Measurements from ENCODE around the gene NFIL3.
"Not testable (repeated sequence)": the region's sequence is repeated elsewhere in the genome, so short reads cannot be mapped to it uniquely, and the experiment has no call there.

NFIL3 gene

DNA sequence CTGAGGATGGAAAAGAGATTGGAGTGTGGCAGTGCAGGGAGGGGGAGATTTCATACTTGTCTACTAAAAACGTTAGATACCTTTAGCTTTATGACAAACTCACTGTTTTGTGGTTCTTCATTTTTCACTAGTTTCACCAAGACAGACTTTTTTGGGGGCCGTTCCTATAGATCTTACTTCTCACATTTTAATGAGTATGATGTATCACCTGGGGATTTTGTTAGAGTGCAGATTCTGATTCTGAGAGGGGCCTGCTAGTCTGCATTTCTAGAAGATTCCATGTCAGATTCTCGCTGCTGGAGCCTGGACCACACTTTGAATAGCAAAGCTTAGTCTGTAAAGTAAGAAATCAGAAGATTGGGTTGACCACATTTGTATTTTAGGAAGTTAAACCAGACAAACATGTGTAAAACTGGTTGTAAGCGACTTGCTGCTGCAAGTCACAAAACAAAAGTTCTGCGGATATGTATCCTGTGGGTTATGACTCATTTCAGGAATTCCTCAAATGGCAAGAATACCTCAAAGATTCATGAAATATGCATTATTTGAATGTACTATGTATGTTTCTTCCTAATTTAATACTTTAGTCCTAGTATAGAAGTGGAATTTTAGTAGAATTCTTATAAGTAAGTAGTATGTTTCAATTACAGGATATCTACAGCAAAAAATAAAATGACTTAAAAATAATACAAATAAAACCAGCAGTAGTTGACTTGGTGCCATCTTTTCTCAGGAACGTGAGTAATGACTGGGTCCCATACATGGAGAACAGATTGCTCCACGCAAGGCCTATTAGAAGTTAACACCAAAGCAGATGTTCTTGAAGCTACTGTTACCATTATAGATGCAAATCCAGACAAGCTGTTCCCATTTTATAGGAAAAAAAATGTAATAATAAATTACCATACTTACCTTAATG is 27.8 kb downstream of the NFIL3 start:
- in situ Hi-C loops (cut with HindIII; ENCODE audit: low sequenced_read_pairs): loop anchor here (5.0 kb wide), 1 partner anchor 44 kb away; no protein-coding TSS in a partner anchor

DNA sequence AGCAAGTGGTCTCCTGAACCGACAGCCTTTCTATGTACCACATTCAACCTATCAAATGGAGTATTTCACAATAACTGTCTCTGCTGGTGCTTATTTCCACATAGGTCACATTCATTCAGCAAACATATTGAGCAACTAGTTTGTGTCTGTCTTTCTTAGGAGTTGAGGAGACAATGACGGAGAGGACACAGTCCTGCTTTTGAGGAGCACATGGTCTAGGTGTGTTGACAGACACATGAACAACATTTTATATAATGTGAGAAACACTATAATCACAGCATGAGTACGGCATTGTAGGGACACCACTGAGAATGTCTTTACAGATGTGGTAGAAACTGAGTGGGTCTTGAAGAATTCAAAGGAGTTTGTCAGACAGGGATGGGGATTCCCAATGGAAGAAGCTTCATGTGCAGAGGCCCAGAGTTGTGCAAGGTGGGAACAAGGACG is 28.5 kb downstream of the NFIL3 start:
- in situ Hi-C loops (cut with HindIII; ENCODE audit: low sequenced_read_pairs): loop anchor here (5.0 kb wide), 1 partner anchor 43 kb away; no protein-coding TSS in a partner anchor

DNA sequence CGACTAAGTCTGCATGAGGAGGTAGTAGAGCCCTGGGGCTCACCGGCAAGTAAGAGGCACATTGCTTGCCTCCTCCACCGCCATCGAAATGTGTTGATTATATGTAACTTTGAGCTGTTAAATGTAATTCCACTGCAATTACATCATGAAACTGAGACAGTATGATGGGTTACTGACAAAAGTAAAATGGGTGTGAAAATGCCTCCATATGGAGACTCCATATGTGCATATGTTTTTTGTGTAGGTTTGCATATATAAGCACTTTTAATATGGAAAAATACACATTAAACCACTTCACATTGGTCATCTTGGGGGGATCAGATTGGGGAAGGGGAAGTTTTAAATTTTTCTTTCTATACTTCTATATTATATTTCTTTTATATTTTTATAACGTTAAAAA is 29.8 kb downstream of the NFIL3 start:
- in situ Hi-C loops (cut with HindIII; ENCODE audit: low sequenced_read_pairs): no loop called here

DNA sequence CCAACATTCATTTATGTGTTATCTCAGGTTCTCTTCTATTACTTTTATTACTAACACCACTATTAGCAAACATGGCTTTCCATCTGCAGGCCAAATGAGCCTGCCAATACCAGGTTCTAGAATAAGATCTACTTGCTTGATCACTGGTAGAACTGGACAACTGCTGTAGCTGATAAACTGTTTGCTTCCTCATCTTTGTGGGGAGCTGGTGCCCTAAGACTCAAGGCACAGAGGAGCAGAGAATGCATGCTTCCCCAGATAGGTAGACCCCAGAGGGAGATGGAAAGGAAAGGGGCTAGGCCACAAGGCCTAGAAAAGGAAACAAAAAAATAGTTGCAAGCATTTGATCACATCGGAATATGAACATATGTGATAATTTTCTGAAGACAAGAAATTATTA is 31.2 kb downstream of the NFIL3 start:
- in situ Hi-C loops (cut with HindIII; ENCODE audit: low sequenced_read_pairs): no loop called here

DNA sequence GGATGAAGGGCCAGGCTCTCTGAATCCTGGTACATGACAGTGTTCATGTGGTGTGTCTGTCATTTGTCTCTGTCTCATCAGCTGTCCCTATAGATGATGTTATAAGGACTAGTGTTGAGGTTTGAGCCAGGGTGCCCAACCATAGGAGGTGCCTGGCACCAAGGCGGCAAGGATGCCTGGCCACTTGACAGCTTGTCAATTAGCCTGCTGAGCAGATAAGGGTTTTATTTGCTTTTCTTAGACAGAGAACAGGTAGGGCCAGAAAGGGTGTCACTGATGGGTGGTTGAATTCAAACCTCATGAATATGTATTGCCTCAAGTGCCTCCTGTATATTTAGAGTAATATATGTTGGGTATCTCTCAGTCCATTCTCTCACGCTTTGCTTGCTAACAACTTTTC is 31.8 kb downstream of the NFIL3 start:
- in situ Hi-C loops (cut with HindIII; ENCODE audit: low sequenced_read_pairs): no loop called here

DNA sequence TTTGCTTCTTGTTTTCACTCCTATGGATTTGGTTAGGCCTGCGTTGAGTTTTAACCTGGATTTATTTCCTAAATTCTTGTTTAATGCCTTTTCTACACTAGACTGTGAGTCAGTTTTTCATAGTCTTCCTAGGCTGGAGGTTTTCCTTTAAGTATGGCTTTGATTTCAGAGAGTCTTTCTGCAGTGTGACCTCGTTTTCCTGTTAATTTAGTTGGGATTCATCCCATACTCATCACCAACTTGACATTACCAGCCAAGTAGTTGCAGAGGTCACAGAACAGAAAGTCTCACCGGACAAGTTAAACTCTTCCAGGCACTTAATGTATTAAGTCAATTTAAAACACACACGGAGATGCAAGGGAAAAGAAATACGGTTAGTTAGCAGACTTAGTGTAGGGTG is 32.2 kb downstream of the NFIL3 start:
- in situ Hi-C loops (cut with HindIII; ENCODE audit: low sequenced_read_pairs): no loop called here

DNA sequence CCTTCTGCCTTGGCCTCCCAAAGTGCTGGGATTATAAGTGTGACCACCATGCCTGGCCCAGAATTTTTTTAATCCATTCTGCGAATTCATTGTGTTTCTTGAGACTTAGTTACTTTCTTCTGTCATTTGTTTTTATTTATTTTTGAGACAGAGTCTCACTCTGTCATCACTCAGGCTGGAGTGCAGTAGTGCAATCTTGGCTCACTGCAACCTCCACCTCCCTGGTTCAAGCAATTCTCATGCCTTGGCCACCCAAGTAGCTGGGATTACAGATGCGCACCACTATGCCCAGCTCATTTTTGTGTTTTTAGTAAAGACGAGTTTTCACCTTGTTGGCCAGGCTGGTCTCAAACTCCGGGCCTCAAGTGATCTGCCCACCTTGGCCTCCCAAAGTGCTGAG is 33.9 kb downstream of the NFIL3 start:
- in situ Hi-C loops (cut with HindIII; ENCODE audit: low sequenced_read_pairs): not testable (repeated sequence)

DNA sequence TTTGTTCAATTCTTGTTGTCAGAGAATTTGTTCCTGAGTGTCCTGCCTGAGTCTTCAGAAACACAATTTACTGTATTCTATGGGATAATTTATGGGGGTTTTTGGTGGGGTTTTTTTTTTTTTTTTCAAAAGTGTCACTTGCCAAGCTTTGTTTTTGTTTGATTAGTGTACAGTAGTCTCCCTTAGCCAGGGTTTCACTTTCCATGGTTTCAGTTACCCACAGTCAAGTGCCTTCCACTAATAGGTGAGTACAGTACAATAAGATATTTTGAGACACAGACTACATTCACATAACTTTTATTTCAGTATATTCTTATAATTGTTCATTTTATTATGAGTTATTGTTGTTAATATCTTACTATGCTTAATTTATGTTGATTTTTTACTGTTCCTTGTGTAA is 36.9 kb downstream of the NFIL3 start:
- in situ Hi-C loops (cut with HindIII; ENCODE audit: low sequenced_read_pairs): no loop called here

DNA sequence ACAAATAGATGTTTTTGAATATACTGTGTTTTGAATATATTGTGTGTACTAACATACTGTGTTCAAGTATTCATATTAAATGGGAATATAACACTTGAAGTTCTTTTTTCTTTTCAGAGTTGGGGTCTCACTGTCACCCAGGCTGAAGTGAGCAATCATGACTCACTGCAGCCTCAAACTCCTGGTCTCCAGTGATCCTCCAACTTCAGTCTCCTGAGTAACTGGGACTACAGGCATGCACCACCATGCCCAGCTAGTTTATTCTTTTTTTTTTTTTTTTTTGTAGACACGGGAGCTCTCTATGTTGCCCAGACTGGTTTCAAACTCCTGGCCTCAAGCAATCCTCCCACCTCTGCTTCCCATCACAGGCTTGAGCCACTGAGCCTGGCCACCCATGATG is 38.7 kb downstream of the NFIL3 start:
- in situ Hi-C loops (cut with HindIII; ENCODE audit: low sequenced_read_pairs): no loop called here

DNA sequence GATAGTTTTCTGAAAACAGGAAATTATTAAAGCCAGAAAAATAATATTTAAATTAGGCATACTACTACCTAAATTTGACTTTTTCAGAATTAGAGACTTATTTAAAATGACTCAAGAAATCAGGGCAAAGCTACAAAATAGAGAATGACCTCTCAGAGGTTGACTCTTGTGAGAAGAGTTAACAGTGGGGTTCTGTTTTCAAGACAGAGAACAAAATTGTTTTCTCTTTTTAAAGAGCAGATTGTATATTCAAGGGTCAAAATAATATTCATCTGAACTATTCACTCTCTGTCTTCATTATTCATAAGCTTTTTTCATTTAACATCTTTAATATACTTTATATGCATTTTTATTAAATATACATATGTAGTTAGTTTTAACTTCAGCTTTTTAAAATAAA is 40.1 kb downstream of the NFIL3 start:
- in situ Hi-C loops (cut with HindIII; ENCODE audit: low sequenced_read_pairs): no loop called here

DNA sequence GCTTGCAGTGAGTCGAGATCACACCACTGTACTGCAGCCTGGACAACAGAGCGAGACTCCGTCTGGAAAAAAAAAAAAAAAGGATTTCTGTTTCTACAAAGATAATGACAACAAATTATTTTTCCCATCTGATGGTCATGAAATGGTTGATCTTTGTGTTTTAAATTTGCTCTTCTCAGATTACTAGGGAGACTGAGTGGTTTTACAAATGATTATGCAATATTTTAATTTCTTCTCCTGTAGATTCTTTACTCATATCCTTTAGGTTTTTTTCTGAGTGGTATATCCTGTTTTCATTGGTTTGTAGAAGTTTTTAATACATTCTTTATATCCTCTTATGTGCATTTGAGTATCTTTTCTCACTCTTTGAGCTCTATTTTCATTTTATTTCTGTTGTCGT is 41.3 kb downstream of the NFIL3 start:
- in situ Hi-C loops (cut with HindIII; ENCODE audit: low sequenced_read_pairs): no loop called here

DNA sequence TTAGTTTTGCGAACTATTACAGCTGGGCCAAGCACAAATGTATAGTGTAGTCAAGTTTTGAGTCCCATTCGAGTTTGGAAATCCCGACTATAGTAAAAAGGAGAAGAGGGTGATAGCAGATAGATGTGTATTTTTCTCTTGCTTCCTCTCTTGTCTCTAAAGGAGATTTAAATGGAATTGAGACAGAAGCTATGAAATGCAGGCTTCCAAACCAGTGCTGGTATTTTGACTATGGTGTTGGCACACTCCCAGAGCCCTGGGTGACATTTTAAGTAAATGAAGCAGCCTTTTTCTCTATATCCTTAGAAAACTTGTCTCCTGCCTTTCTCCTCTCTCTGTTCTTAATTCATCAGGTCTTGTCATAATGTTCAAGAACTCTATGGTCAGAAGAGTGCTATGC is 44.2 kb downstream of the NFIL3 start:
- in situ Hi-C loops (cut with HindIII; ENCODE audit: low sequenced_read_pairs): no loop called here

DNA sequence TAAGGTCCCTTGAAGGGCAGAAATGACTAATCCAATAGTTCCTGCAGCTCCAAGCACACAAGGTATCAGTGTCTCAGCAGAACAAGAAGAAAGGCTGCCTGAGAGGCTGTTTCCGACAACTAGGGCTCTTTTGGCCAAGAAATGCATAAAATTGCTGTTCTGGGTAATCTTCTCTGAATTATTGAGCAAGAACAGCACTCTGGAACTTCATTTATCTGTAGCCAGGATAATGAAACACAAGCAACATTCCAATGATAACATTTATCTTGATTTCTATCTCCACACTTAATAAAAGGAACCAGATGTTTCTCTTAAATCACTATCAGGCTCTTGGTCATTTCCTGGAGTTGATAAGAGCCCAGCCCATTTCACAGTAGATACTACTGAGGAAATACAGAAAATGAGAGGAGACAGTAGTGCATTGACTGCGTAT is 44.9 kb downstream of the NFIL3 start:
- in situ Hi-C loops (cut with HindIII; ENCODE audit: low sequenced_read_pairs): no loop called here

DNA sequence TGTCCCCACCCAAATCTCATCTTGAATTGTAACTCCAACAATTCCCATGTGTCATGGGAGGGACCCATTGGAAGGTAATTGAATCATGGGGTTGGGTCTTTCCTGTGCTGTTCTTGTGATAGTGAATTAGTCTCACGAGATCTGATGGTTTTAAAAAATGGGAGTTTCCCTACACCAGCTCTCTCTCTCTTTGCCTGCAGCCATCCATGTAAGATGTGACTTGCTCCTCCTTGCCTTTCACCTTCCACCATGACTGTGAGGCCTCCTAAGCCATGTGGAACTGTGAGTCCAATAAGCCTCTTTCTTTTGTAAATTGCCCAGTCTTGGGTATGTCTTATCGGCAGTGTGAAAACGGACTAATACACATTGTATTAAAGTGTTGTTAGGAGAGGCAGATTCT is 45.6 kb downstream of the NFIL3 start:
- in situ Hi-C loops (cut with HindIII; ENCODE audit: low sequenced_read_pairs): not testable (repeated sequence)

DNA sequence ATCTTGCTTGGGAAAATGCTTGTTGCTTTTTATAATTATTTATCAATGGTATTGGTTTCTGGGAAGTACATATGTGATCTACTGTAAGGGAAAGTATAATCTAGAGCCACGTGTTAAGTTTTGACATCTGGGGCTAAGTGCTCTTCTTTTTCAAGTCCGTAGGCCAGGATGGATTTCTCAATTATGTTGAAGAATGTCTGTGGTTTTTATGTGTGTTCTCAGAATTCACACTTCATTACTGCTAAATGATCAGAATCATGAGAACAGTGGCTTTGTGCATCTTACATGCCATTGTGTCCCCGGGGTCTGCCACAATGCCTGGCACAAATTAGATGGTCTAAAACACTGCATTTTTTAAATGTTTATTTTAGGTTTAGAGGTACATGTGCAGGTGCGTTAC is 47.4 kb downstream of the NFIL3 start:
- in situ Hi-C loops (cut with HindIII; ENCODE audit: low sequenced_read_pairs): no loop called here

DNA sequence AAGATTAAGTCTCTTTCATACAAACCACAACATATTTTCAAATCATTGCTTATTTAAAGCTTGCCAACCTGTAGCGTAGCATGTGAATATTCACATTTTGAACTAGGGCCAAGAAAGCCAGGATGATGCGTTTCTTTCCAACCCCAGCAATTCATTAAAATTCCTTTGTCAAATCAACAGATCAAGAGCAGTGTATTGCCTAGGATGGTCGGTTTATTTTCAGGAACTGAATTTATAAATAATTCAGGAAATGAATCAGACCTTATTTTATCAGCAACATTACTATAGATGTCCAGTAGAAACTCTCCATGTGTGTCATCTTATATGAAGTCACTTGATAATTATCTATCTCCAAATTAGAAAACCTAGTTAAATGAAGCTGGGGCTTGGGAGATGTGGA is 48.7 kb downstream of the NFIL3 start:
- in situ Hi-C loops (cut with HindIII; ENCODE audit: low sequenced_read_pairs): no loop called here

DNA sequence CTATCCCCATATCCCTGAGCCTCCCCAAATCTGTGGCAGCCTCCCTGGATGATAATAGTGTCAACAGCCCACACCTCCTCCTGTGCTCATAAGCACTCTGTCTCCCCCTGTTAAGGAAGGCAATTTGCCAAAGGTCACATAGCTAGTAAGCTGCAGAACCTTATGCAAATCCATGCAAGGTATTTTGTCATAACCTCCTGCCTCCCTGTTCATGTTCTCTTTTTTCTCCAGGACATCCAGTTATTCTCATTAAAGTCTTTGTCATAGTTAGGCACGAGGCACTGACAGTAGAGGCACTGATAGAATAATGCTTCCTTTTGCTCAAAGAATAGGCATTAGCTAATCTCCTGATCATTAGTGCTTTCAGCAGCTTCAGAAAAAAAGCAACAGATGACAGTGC is 51.7 kb downstream of the NFIL3 start:
- in situ Hi-C loops (cut with HindIII; ENCODE audit: low sequenced_read_pairs): no loop called here

DNA sequence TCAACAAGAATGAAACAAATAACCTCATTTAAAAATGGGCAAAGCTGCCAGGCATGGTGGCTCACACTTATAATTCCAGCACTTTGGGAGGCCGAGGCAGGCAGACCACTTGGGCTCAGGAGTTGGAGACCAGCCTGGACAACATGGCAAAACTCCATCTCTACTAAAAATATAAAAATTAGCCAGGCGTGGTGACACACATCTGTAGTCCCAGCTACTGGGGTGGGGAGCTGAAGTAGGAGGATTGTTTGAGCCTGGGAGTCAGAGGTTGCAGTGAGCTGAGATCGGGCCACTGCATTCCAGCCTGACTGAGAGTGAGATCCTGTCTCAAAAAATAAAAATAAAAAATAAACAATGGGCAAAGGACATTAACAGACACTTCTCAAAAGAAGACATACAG is 53.6 kb downstream of the NFIL3 start:
- in situ Hi-C loops (cut with HindIII; ENCODE audit: low sequenced_read_pairs): not testable (repeated sequence)

DNA sequence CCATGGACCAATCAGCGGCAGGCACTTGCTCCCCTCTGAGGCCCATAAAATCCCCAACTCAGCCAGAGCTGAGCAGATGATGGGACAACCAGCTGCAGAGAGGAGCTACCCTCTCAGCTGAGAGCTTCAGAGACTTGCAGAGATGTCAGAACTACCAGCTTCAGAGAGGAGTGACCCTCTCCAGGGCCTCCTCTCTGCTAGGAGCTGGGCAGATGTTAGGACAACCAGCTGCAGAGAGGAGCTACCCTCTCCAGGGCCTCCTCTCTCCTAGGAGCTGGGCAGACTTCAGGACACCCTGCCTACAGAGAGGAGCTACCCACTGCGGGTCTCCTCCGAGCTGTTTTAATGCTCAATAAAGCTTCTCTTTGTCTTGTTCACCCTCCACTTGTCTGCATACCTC is 58.9 kb downstream of the NFIL3 start:
- in situ Hi-C loops (cut with HindIII; ENCODE audit: low sequenced_read_pairs): no loop called here

DNA sequence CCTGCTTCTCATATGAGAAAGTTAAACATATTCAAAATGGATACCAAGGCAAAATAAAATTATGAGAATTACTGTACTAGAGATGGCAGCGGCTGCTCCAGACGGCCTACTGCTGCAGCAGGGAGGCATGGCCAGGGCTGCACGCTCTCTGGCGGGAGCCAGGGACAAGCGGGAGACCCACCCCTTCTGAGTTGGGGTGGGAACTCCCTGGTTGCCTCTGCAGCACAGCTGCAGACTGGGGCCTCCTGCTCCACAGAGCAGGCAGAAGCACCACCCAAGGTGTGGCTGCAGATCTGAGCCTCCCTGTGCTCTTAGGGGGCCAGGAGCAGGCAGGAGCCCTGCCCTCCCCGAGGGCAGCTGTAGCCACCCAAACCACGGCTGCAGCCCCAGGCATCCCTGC is 59.6 kb downstream of the NFIL3 start:
- in situ Hi-C loops (cut with HindIII; ENCODE audit: low sequenced_read_pairs): no loop called here

DNA sequence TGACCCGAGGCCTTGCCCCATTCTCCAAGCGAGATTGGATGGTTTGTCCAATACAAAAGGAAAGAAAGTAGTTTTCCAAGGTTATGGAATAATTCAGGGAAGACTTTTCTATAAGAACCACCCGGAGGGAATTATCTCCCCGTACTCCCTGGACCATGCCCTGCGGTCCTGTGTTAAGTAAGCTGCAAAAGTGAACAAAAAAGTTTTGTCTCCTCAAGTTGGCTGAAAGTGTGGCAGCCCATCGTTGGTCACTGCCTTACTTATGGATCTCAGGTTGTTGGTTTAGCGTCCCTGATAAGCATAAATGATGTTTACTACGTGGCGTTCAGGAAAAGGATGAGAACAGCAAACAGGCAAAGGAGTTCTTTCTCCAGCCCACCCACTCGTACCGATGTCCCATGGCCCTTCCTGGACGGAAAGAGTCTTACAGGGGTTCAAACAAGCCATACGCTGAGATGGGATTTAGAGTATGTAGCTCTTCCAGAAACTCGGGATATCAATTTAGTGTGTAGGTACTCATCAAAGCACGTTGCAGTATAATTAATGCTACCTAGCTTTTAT is 61.5 kb downstream of the NFIL3 start:
- in situ Hi-C loops (cut with HindIII; ENCODE audit: low sequenced_read_pairs): no loop called here

DNA sequence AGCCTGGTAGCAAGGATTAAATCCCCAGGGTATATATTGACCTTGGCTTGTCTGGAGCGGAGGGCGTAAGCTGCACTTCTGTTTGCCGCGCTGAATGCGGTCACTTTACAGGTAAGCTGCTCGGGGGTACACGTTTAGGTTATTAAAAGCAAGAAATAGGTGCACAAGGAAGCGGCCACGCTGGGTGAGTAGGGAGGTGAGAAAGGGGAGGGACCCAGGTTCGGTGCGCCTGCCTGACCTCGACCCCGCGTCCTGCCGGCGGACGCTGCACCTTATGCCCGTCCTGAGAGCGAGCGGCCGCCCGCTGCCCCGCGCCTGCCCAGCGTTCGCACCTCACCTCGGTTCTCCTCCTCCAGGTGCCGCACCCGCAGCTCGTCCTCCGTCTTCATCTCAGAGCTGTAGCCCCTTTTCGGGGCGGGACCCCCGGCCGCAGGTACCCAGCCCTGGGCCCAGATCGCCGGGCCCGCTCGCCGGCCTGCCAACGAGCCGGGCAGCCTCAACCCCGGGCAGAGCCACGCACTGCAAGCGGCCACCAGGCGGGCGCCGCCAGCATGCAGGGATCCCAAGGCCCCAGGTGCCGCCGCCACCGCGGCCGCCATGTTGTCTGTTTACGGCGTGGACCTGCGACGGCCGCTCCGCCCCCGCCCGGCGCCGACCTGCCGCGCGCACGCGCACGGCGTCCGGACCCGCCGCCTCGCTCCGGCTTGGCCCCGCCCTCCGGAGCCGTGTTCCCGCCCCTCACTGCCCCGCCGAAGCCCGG is 62.2 kb downstream of the NFIL3 start, which contains the start of gene AUH:
TSS of gene AUH (minus strand) at position 628 of the 760 bp plus-strand sequence. CDS start at position 599, 29 bp downstream.
- in situ Hi-C loops (cut with HindIII; ENCODE audit: low sequenced_read_pairs): no loop called here
